Transverse colon (tissue), 4 donors: ENCODE data around the gene HMCN2.
A peak's percentile ranks its signal among the peaks of the same experiment; 100 is the strongest.

Source experiments
- EP300 ChIP-seq: sonication (generic); formaldehyde crosslinking; IDR thresholded peaks from one replicate; pipeline ENCODE4 v1.6.1; 2017; ENCODE audit warnings: antibody characterized with exemption, low read depth
- POLR2A ChIP-seq: fragments of 450-650 bp; IDR thresholded peaks from one replicate; pipeline ENCODE4 v1.6.1; 2016; ENCODE audit warnings: antibody characterized with exemption, mild to moderate bottlenecking, moderate library complexity
- POLR2AphosphoS5 ChIP-seq, 3 donors: sonication (generic); formaldehyde crosslinking; IDR thresholded peaks; one replicate each; pipeline ENCODE4 v1.6.1; 2016; ENCODE audit warnings: antibody characterized with exemption in 3 of 3
- TF ChIP-seq, protein P1 (sequence below), 5 experiments: fragments of 200-600 bp in 3 of 5; fragments of 450-650 bp in 2 of 5; sonication (generic) in 3 of 5; IDR thresholded peaks; 1 replicate in 2 of 5; 2 replicates in 3 of 5; pipeline ENCODE4 v1.5.1; 2016 to 2017; ENCODE audit warnings: antibody characterized with exemption in 5 of 5, inconsistent platforms in 3 of 5, mild to moderate bottlenecking in 2 of 5, moderate library complexity in 1 of 5

DNA sequence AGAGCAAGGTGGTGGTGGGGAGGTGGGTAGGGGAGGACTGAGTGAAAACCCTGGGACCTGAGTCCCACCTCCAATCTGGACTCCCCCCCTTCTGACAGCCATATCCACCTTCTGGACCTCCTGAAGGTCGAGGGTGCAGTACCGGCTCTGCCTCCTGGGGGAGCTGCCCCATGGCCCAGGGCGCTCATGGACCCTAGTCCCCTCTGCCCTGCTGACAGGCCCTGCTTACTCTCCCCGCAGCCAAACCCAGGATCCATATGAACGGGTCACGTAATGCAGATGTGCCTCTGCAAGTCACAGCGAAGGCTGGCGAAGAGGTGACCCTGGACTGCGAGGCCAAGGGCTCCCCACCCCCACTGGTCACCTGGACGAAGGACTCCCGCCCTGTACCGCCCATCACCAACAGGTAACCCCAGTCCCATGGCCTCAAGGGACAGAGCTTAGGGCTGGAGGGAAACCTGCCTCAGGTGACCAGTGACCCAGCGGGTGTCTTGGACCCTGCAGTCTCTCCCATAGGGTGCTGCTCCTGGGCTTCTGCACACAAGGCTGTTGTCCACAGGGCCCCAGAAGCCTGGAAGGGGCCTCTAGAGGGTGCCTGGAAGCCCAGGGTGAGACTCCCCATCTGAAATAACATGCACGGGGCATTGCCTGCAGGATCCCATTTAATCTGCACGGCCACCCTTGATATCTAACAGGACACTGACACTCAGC, 61.7 kb downstream of the HMCN2 start:
- TF ChIP-seq, protein P1, sequence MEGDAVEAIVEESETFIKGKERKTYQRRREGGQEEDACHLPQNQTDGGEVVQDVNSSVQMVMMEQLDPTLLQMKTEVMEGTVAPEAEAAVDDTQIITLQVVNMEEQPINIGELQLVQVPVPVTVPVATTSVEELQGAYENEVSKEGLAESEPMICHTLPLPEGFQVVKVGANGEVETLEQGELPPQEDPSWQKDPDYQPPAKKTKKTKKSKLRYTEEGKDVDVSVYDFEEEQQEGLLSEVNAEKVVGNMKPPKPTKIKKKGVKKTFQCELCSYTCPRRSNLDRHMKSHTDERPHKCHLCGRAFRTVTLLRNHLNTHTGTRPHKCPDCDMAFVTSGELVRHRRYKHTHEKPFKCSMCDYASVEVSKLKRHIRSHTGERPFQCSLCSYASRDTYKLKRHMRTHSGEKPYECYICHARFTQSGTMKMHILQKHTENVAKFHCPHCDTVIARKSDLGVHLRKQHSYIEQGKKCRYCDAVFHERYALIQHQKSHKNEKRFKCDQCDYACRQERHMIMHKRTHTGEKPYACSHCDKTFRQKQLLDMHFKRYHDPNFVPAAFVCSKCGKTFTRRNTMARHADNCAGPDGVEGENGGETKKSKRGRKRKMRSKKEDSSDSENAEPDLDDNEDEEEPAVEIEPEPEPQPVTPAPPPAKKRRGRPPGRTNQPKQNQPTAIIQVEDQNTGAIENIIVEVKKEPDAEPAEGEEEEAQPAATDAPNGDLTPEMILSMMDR (IDR thresholded peaks at IDR 0.05): peak; percentile 23 to 39 (median 32)
- TF ChIP-seq POLR2AphosphoS5 (IDR thresholded peaks at IDR 0.05) (no peak), POLR2A (no peak), EP300 (no peak)
